GM20000 (cell line): Measurements from ENCODE around the gene FYN.

Source experiments
- DNase-seq: peaks from one replicate; pipeline ENCODE4 v3.0.0; 2012; ENCODE audit warnings: low spot score
- CTCF ChIP-seq: IDR thresholded peaks from 2 replicates; pipeline ENCODE4 v1.5.1; 2012; ENCODE audit warnings: mild to moderate bottlenecking, control low read depth; ENCODE audit errors: extremely low read depth, missing control alignments

FYN gene

GRCh38 chr6:111674883-111675282, 198.4 kb downstream of the FYN start:
- TF ChIP-seq CTCF = no peak
- DNase-seq = no peak

GRCh38 chr6:111674413-111674812, 198.8 kb downstream of the FYN start:
- TF ChIP-seq CTCF = no peak
- DNase-seq = no peak

- DNase-seq = no peak
Observed at GRCh38 chr6:111673937-111674336, 199.3 kb downstream of the FYN start.

GRCh38 chr6:111673532-111673931, 199.7 kb downstream of the FYN start:
- DNase-seq = no peak
- TF ChIP-seq CTCF = no peak

More at GRCh38 chr6:111673937-111674336, 199.3 kb downstream of the FYN start:
- no peak for TF ChIP-seq CTCF

GRCh38 chr6:111672761-111673450, 200.3 kb downstream of the FYN start:
- DNase-seq = no peak
- no peak for TF ChIP-seq CTCF

DNA sequence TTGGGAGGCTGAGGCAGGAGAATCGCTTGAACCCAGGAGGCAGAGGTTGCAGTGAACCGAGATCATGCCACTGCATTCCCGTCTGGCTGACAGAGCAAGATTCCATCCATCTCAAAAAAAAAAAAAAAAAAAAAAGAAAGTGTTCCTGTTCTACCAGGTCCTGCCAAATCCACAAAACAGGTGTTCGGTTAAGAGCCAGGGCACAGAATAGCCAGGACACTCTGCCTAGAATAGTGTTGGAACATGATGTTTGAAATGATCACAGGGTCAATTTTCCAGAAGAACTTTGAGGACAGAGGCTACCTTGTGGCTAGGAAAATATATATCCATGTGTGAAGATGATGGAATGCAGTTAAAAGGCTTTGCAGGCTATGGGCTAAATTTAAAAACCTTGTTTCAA, 203.9 kb downstream of the FYN start:
- no peak for DNase-seq
- no peak for TF ChIP-seq CTCF

GRCh38 chr6:111668410-111668809, 204.8 kb downstream of the FYN start:
- no peak for TF ChIP-seq CTCF
- DNase-seq = no peak
